ENCODE measurements around the gene ANKRD53.
"Not testable (repeated sequence)": the region's sequence is repeated elsewhere in the genome, so short reads cannot be mapped to it uniquely, and the experiment has no call there.

The ANKRD53 gene

GRCh38 chr2:71018625-71019024 is 40.2 kb downstream of the ANKRD53 start:
- no peak for DNase-seq (ENCODE audit: low read depth)

- DNase-seq (ENCODE audit: low read depth), result not testable (repeated sequence)
Observed at GRCh38 chr2:71019989-71020388, 41.6 kb downstream of the ANKRD53 start.

GRCh38 chr2:71021394-71021793 is 43.0 kb downstream of the ANKRD53 start:
- not testable (repeated sequence) for DNase-seq (ENCODE audit: low read depth)

GRCh38 chr2:71023553-71024243 is 45.3 kb downstream of the ANKRD53 start:
- DNase-seq (ENCODE audit: low read depth), result peak; percentile 61
